Stimulated activated CD4-positive, alpha-beta T cell treated with anti-CD3 and anti-CD28 coated beads, Interleukin-1b, Interleukin-23, amount 100 ng/mL, for 48 hours (primary cell): Measurements from ENCODE around the gene FBN2.

Source experiments
- DNase-seq: peaks from one replicate; pipeline ENCODE4 v3.0.0-alpha.2; 2020

FBN2 gene

DNA sequence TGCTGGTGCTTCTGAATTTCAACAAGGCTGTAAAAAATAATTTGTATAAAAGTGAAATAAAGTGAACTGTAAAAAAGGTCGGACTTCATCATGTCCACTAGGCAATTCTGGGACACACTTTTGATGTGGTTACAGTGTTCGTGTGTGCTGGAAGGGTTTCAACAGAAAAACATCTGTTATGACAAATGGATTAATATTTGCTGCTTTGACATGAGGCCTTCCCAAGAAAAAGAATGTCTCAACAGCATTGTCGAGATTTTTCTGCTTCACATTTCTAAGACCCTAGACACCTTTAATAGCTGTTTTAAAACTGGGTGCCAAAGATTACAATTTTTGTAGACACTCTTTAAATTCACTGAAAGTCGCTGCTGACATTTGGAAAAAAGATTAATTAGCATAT lies 237.9 kb downstream of the FBN2 start:
- no peak for DNase-seq

DNA sequence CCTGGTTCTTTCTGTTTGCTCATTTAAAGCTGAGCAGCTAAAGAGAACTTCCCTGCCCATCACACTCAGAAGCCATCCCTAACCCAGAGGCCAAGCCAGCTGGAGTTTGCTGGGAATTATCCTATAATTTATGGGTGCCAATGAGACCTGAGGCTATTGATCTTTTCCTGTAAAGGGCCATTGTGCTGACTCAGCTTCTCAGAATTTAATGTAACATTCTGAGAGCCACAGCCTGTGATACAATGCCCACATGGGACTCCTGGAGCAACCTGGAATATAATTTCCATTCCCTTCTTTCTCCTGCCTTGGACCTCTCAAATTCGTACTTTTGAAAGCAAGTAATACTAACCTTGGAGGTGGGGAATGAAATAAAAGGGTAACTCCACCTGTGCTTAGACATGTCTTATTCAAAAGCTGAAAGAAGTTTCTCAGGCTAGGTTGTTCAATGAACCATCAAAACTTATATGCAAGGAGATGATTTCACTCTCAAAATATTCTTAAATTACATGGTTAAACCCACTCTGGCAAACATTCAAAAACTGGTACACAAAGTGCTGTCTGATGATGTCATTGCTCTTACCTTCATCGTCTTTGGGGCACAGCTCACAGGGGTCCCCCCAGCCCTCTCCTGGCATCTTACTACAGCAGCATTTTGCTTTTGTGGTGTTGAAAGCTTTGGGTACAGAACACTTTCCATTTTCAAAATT lies 247.7 kb downstream of the FBN2 start:
- DNase-seq, result no peak

DNA sequence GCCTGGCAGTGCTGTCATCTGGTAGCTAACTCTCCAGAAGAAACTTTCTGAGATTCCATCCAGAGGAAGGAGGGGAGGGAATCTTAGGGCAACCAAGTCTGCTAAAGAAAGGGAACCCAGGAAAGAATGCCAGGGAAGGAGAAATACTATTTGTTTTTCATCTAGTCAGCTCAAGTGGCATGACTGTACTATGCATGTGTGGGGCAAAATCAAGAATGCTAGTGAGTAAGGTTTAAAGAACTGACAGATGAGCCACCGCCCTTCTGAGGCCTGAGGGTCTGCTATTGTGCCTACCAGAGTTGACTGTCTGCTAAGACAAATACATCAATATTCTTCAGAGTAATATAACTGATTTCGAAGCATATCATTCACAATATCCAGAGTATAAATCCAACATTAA lies 250.3 kb downstream of the FBN2 start:
- DNase-seq, result no peak

- no peak for DNase-seq
Observed at GRCh38 chr5:128284236-128284635, 253.8 kb downstream of the FBN2 start.

DNA sequence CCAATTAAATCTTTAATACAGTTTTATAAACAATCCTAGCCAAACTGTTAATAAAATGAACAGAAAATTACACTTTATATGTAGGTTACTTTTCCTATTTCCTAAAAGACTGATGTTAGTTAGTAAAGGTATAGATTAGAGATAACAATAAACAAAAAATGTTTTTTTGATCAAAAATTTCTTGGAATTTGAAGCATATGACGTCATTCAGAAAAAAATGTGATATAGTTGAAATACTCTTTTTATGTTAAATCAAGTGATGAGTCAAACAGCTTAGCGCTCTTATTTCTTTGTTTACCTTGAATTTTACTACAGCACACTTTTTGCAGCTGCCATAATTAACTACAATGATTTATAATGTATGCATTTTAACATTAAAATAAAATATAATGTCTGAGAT lies 258.7 kb downstream of the FBN2 start:
- no peak for DNase-seq

GRCh38 chr5:128276537-128277216 lies 261.4 kb downstream of the FBN2 start:
- no peak for DNase-seq

DNA sequence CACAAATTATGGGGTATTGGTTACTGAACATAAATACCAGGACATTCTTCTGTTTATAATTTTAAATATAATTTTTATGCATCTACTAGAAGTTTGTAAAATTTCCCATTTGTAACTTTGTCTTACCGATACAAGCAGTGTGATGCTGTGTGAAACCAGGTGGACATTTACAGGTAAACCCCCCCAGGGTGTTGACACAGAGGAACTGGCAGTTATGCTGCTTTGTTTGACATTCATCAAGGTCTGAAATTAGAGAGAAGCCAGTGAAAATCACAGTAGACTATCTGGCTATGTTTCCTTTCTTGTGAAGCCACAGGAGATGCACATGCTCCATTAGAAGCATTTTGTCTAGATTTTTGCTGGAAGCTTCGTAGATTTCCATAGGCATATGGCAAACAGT lies 263.6 kb downstream of the FBN2 start:
- no peak for DNase-seq

GRCh38 chr5:128273736-128274135 lies 264.3 kb downstream of the FBN2 start:
- DNase-seq, result no peak

DNA sequence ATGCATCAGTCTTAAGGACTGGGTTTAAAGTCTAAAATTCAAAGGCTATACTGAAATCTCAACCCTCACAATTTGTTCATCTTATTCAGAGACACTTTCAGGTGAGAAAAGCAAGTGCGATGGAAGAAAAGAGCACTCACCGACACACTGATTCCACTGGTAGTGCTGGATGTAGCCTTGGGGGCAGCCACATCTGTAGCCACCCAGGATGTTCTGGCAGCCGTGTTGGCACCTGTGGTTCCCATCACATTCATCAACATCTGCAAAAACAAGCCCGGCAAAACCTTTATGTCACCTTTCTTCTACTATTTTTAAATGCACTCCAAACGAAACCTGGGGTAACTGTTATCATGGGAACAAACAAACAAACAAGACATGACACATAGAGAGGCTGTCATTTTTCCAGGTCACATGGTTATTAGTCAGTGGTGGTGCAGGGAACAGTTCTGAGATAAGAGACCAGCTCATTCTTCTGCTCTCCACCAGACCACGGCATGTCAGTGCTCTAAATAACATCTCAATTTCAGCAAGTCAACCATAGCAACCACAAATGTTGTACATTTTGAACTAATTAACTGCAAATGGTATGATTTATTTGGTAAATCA lies 266.1 kb downstream of the FBN2 start:
- no peak for DNase-seq

DNA sequence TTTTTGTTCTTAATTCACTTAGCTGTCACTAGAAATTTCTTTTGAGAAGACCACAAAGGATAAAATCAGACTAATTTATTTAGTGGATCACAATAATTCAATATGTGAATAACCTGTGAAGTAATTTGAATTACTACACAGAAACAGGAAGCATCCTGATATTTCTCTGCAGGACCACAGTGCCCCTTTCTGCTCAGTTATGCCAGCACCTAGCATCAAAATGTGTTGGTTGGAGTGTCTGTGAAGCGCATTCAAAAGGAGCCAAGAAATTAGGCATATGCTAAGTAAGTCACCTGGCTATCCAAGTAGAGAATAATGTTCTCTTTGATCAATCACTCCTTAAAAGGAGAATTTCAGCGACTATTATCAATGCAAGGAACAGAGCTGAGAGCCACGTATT lies 267.0 kb downstream of the FBN2 start:
- no peak for DNase-seq

GRCh38 chr5:128264564-128265360 lies 273.3 kb downstream of the FBN2 start:
- no peak for DNase-seq

DNA sequence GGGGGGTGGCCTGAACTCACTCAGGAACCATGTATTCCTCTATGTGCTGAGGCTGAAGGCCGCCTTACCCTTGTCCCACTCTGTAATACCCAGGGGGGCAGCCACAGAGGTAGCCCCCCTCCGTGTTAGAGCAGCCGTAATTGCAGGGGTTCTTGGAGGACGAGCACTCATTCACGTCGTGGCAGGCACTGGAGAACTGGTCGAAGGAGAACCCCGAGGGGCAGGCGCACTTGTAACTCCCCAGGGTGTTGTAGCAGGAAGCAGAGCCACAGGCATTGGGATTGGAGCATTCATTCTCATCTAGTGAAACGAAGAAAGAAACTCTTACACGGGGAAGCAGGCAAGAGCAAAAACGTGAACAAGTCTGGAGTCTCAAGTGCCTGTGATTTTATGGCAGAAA lies 274.7 kb downstream of the FBN2 start:
- DNase-seq, result no peak

DNA sequence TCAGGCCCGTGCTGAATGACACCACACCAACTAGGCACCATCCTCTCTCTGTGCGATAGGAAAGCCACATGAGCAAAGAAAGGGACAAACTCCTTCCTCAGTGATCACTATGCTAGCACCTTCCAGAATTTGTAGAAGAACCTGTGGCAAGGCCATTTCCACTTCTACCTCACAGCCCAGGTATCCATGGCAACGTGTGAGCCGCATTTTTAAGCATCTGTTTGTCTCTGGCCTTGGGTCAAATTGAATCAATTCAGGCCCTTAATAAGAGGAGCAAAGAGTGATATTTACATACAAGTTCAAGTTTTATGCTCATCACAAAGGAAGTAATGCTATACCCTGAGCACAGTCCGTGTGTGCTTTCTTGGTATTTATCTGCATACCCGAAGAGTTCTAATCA lies 275.1 kb downstream of the FBN2 start:
- DNase-seq, result no peak

DNA sequence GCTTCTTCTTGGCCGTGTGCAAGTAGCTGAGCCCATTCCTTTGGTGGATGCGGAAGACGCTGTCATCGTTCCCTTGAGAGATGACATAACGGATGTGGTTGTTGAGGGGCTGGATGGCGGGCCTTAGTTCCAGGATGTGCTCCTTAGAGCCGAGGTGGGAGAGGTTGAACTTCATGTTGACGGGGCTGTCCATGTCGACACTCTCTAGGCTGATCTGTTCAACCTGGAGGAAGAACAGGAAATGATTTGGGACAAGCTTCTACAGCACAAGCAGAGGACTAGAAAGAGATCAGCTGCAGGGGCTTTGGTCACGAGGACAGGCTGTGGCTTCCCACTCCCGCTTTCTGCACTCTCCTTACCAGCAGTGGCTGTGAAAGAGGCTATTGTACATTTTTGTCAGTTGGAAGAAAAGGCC lies 278.4 kb downstream of the FBN2 start:
- no peak for DNase-seq

DNA sequence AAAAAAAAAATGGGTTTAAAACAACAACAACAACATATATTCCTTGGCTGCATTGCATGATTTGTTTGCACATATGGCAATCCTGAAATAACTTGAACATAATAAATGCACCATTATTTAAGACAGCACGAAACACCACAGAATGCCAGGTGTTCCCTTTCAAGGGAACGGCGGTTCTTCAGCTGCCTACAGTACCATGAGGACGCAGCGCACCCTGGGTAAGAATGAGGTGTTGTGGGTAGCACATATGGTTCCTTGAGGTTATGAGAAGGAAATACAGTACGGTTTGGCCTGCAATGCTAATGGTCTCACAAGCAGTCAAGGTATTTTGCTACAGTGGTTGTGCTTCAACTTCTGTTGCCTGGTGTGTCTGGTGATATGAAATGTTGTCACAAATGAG lies 279.7 kb downstream of the FBN2 start:
- no peak for DNase-seq

DNA sequence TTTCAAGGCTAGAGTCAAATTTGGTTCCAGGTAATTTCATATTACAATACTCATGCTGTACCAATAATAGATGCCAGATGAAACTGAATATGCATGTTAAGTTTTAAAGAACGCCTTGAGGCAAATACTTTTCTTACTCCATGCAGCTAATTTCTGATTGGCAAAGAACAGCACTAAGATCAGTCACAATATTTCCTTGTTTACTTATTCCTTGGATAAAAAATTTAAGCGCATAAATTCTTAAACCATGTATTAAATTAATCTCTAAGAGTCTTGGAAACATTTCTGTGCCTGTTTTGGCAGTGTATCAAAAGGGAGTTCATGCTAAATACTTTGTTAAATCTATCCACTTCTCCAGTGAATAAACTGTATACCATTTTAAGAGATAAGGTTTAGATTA lies 281.0 kb downstream of the FBN2 start:
- no peak for DNase-seq

GRCh38 chr5:128254789-128255188 lies 283.3 kb downstream of the FBN2 start:
- no peak for DNase-seq

GRCh38 chr5:128253880-128254279 lies 284.2 kb downstream of the FBN2 start:
- no peak for DNase-seq

DNA sequence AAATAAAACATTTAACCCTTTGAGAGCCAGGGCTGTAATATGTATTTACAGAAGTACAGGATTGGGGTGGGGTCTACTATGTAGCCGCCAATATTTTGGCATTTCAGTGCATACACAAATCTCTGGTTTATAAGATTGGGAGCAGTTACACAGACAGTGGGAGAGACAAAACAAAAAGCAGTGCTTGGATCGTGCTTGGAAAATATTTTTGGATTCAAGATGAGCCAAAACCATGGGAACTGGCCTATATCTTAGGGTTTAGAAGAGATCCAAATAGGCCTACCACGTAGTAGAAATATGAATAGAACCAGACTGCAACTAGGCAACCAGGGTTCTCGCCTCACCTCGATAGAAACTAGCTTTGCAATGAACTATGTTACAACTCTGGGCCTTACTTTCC lies 284.9 kb downstream of the FBN2 start:
- DNase-seq, result no peak

- DNase-seq, result no peak
Observed at GRCh38 chr5:128252756-128253155, 285.3 kb downstream of the FBN2 start.

DNA sequence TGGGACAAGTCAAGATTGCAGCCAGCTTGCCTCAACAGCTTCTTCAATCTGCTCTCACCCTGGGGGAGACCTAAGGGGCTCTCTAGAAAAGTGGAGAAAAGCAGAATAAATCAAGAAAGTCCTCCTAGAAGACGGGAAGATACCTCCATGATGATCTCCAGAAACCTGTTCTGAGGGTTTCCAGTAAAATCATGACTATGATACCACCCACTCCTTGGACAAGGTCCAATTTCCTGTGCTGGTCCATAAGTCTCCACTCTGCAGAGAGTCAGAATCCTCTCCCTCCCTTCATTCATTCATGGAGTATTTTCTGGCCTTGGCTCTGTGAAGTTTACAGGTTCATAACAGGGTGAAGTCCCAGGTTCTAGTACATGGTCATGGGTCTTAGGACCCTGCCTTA lies 285.8 kb downstream of the FBN2 start:
- DNase-seq, result no peak

GRCh38 chr5:128245974-128246373 lies 292.1 kb downstream of the FBN2 start:
- DNase-seq, result no peak

GRCh38 chr5:128243958-128244582 lies 294.0 kb downstream of the FBN2 start:
- DNase-seq, result no peak
